GM18505 (cell line): ENCODE results near the gene MARCHF10.

Source experiments
- ATAC-seq: cut with Tn5 transposase; IDR thresholded peaks from one replicate; pipeline ENCODE4 v1.9.1; 2021; ENCODE audit not compliant: unreplicated experiment
- POLR2A ChIP-seq: IDR thresholded peaks from 4 replicates; pipeline ENCODE4 v1.6.1; 2011; ENCODE audit warnings: borderline replicate concordance; ENCODE audit not compliant: insufficient read depth, insufficient read length; ENCODE audit errors: extremely low read depth

The MARCHF10 gene

DNA sequence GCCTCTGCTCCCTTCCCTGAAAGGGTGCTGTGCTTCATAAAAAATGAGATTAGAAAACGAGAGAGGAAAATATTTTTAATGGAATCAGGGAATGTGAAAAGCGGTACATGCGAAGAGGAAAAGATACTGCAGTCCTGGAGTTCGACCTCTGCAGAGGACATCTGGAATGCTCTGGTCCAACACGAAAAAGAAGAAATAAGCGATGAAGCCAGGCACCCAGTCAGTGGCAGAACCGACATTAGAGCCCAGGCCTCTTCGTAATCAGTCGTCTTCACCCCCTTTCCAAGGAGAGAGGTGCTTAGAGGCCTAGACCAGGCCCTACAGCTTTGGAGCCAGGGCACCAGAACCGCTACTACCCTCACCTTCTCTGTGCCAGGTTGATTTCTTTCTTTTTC lies 459 bp upstream of the MARCHF10 start:
- no peak for ATAC-seq
- TF ChIP-seq POLR2A, result no peak

DNA sequence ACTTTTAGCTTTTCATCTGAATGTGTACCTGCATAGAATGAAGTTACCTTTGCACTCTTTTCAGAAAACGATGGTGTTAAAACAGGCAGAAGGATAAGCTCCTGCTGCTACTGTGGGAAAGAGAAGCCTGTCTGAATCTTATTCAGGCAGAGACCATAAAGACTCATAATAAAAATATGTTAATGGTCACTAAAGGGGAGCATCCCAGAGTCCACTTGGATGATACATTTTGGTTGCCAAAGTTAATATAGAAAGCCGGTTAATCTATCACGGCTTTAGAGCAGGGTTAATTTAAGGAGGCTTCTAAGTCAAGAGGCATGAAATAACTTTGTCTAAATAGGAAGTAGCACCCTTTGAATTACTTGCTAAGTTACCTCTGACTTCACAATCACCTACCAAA lies 2.9 kb downstream of the MARCHF10 start:
- no peak for TF ChIP-seq POLR2A
- no peak for ATAC-seq

DNA sequence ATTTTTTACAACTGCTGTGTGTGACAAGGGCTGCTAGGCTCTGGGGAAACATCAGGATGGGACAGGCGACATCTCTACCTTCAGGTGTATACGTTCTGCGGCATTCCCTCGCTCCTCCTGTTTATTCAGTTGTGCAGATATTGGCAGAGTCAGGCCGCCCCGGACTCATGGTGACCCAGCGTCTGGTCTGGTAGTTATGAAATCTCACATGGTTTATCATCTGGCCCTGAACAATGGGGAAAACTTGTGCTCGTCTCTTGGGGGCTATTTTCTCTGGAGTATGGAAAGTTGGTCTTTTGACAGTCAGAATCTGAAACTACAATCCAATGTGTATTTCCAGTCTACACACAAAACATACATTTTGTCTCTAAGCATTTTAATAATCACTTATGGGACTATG lies 3.3 kb downstream of the MARCHF10 start:
- TF ChIP-seq POLR2A, result no peak
- no peak for ATAC-seq

DNA sequence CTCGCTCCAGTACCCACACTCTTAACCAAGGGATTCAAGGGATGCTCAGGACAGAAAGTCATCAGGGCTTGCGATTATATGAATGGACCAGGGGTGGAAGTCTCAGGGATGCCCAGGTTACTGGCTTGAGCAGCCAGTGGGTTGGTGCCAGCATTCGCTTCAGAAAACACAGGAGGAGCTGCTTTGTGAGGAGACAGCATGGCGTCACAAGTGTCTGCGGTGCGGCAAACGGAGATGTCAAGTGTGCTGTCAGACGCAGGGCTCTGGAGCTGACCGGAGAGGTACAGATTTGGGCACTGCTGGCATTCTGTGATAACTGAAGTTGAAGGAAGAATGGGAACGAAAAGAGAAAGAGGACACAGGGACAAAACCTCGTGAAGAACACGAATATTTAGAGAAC lies 4.1 kb downstream of the MARCHF10 start:
- TF ChIP-seq POLR2A, result no peak
- no peak for ATAC-seq

DNA sequence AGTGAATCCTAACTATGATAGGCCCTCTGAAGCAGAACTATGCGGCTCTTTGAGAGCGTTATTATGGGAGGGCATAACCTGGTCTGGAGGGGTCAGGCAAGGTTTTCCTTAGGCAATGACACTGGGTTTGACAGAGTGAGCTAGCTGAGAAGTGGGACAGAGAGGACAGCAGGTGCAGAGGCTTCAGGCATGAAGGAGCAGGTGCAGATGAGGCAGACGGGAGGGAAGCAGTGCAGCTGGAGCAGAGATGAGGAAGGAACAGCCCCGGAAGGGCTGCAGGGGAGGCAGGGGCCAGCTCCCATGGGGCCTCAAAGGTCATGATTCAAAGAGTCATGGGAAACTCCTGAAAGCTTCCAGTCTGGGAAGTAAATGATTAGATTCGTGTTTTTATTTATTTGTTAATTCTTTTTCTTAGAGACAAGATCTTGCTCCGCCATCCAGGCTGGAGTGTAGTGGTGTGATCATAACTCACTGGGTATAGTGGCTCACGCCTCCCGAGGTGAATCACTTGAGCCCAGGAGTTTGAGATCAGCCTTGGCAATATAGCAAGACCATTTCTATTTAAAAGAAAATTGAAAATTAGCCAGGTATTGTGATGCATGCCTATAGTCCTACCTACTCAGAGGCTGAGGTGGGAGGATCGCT lies 5.4 kb downstream of the MARCHF10 start:
- no peak for ATAC-seq
- TF ChIP-seq POLR2A, result no peak

DNA sequence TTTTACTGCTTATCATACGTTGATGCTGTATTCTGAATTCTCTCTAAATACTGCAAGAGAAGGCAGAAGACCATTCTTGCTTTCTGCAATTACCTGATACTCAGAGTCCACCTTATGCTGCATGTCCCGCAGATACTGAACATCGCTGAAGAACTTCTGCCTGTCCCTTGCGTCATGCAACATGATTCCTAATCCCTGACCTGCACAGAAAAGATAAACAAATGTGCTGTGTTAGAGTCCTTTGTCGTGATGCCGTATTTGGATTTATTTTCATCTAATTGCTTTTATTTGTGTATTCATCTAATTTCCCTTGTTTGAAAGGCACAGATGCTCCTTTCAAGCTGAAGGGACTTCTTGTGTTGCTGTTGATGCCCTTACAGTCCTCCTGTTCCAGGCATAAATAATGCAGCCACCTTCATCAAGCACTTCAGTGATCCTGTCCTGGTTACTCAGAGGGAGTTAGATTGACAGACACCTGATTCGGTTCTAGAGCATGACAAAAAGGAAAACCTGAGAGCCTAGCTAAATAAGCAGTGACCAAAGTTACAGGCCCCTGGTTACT lies 6.5 kb downstream of the MARCHF10 start:
- ATAC-seq, result no peak
- no peak for TF ChIP-seq POLR2A

DNA sequence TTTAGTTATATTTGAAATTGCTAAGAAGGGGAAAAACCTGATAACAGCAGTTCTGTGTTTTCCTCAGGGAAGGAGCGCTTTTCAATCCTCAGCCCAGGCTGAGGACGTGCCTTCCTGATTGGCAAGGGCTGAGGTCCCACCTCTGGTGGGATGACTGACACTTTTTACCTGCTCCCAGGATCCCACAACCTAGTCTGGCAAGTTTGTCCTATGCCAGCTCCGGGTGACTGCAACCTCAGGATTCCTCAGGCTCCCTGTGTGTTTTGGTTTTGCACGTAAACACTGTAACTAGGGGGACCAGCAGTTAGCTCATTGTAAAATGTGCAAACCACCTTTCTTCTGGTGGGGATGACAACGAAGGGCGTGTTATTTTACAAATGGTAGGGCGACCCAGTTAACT lies 7.5 kb downstream of the MARCHF10 start:
- no peak for ATAC-seq

DNA sequence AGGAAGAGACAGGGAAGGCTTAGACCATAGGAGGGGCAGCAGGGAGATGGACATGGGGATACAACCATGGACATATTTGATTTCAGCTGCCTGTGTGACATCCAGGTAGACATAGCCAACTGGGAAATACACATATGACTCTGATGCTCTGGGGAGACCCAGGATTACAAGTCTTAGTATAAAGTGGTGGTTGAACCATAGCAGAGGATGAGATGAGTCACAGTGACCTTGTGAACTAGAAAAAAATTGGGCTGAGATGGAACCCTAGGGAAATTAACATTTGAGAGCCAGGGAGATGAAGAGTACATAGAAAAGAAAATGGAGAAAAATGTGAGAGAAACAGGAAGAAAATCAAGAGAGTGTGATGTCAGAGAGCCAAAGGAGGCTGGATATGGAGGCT lies 10.2 kb downstream of the MARCHF10 start:
- no peak for ATAC-seq
- TF ChIP-seq POLR2A, result no peak

More for the DNA sequence above, 7.5 kb downstream of the MARCHF10 start:
- no peak for TF ChIP-seq POLR2A

DNA sequence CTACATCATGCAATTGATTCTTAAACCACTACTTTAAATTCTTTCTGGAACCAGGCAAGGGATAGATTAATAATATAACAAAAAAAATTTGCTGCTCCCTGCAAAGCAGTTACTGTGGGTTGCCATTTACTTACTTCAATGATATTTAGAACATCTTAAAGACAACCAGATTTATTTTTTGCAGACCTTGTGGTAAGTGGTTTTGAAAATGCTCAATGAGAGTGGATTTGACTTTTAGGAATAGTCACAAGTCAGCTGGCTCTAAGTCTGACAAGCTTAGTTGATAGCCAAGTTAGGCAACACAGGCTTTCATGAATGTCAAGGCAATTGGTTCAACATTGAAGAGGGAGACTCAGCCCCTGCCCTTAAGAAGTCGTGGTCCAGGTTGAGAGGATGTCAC lies 11.8 kb downstream of the MARCHF10 start:
- ATAC-seq, result no peak
- no peak for TF ChIP-seq POLR2A

DNA sequence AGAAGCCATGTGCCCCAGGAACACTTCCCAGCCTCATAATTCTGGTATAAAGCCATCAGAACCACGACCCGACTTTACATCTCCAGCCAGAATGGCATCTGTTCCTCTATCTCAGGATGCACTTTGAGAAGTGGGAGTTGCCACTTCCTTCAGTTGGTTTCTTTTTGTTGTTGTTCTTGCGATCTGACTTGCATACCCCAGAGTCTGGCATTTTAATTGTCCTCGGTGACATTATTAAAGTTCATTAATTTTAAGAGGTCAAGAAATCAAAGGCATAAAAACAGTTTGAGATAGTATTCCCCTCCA lies 13.5 kb downstream of the MARCHF10 start:
- no peak for TF ChIP-seq POLR2A
- no peak for ATAC-seq

DNA sequence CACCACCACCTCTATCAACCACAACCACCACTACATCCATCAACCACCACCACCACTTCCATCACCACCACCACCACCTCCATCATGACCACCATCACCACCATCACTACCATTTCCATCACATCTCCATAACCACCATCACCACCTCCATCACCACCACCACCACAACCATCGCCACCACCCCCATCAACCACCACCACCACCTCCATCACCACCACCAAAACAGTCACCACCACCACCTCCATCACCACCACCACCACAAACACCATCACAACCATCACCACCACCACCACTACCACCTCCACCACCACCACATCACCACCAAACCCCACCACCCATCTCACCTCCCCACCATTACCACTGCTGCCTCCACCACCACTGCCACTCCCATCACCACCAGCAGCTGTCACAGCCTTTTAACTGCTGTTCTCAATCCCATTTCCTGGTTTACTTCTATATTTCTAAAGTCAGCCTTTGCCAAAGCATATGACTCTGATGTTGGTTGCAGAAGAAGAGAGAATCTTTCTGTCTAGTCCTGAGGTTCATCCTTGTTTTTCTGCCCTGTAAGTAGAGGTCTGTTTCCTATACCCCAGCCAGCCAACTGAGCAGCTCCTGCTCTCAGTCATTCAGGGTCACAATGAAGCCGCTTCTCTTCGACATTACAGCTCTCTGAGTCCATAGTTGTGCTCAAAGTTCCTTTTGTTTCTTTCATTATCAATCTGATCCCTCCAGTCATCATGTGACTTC lies 14.0 kb downstream of the MARCHF10 start:
- no peak for TF ChIP-seq POLR2A
- ATAC-seq, result no peak

DNA sequence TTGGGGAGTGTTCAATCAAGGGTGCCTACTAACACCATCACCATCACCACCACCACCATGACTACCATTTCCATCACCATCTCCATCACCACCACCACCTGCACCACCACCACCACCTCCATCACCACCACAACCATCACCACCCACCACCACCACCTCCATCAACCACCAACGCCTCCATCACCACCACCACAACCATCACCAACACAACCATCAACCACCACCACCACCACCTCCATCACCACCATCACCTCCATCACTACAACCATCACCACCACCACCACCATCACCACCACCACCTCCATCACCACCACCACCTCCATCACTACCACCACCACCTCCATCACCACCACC lies 15.7 kb downstream of the MARCHF10 start:
- ATAC-seq, result no peak
- TF ChIP-seq POLR2A, result no peak

DNA sequence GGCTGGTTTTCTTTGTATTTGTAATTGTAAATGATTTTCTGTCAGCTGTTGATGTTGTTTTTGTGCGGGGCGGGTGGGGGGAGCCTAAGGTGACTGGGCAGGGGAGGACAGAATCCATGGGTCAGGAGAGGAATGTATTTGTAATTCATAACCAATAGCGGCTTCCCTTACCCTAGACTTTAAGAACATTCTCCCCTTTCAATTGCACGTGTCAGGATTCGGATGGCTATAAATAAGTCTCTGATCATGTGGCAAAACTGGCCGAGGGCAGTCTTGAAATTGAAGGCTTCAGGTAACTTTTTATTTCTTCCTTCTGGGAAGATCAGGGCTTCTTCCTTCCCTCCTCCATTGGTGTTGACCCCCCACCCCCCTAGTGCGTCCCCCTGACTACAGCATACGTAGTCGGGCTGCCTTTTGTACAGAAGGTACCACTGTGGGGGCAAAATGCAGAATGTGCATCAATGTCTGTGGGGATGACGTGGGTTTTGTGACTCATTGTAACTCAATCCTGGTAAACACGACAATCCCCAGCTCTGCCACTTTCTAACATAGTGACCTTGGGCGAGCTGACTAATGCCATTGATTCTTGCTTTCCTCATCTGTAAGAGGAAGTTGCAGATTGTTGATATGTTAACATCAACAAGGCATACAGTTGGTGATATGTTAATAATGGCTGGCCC lies 16.2 kb downstream of the MARCHF10 start:
- ATAC-seq, result no peak
- no peak for TF ChIP-seq POLR2A

DNA sequence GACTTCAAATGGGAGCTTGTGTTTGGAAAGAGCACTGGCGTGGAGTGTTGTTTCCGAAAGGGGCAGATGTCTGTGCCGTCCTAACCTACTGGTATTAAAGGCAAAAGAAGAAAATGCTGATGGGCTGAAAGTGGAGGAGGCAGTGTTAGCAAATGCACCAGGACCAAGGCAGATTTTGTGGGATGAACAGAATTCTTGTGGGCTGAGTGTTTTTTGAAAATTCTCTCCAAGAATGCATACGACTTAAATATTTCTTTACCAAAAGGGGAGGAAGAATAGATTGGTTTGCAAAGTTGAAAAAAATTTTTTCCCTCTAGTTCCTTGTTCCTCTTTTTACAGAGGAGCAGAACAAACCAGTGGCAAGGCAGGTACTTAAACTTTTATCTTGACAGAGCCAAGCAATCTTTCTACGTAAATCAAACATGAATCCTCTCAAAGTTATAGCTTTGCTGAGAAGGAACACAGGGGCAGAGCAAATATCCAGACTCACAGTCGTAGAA lies 16.8 kb downstream of the MARCHF10 start:
- no peak for ATAC-seq
- TF ChIP-seq POLR2A, result no peak

DNA sequence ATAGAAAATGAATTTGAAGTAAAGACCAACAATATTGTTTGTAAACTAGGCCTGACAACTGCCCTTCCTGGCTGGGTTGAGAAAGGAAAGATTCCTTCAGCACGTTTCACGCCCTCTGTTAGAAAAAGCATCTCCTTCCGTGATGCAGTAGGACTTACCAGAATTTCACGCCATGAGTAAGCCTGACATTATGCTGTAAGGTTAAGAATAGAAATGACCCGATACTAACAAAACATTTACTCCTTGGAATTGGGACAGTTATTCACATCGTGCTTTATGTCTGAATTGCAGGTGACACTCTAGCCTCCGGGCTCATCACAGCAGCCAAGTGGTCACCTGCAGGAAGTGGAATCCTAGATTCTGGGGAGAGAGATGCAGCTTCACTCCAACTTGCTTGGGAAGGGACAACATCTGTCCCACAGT lies 17.5 kb downstream of the MARCHF10 start:
- ATAC-seq, result no peak
- no peak for TF ChIP-seq POLR2A

DNA sequence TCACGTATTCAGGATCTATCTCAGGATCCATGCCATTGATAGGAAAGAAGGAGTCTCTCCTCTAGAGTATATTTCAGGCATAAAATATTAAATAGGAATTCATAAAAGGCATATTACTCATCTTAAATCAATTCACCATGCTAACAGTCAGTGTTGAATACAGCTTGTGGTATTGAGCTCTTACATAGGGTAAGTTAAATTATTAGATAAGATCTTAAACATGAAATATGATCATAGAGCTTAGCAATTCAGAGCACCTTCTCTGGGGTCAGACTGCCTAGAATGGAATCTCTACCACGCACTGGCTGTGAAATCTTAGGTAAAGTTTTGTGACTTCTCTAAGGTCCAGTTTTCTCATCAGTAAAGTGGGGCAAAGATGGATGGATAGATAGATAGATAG lies 20.7 kb downstream of the MARCHF10 start:
- no peak for TF ChIP-seq POLR2A
- ATAC-seq, result no peak
